Bronchial epithelial cell (primary cell): ENCODE results near the gene CHST11. TPM values are rescaled to one million over a fixed set of nuclear protein-coding genes. Genes with fewer than 3 reads are reported as not detected.

ENCODE experiments used
- DNase-seq: peaks from one replicate; pipeline ENCODE4 v3.0.0-alpha.2; 2010; ENCODE audit warnings: low read depth
- FAIRE-seq: peaks from 2 replicates; lab custom pipeline; 2011; peaks lifted over from hg19 to GRCh38; lab: Jason Lieb, UNC
- H3K27me3 ChIP-seq: 2 replicates; pipeline ENCODE4 v1.5.1; 2011; ENCODE audit warnings: low read length; ENCODE audit not compliant: control insufficient read depth, insufficient read depth
- H3K36me3 ChIP-seq: 2 replicates; pipeline ENCODE4 v1.5.1; 2011; ENCODE audit warnings: low read length; ENCODE audit not compliant: control insufficient read depth, insufficient read depth
- H3K4me3 ChIP-seq: 2 replicates; pipeline ENCODE4 v1.5.1; 2011; ENCODE audit warnings: mild to moderate bottlenecking, low read depth, low read length, control low read depth
- CTCF ChIP-seq: IDR thresholded peaks from 2 replicates; pipeline ENCODE4 v1.5.1; 2011; ENCODE audit warnings: mild to moderate bottlenecking, moderate library complexity, low read length, control low read depth, inconsistent platforms; ENCODE audit not compliant: insufficient read depth, severe bottlenecking
- total RNA-seq: library from RNA; depleted of rRNA; stranded (reverse); fragments of >200 nt; gene quantifications from 2 replicates; pipeline ENCODE4 v1.2.1, GENCODE V29; 2014

Gene CHST11
- total RNA-seq, 1 donor from 2014 or later: 7.9 TPM

GRCh38 chr12:104514092-104514810, 57.5 kb downstream of the CHST11 start:
- Histone ChIP-seq H3K27me3 (no peaks in the 10 kb centered on the region), H3K36me3 (no peaks in the 10 kb centered on the region), H3K4me3 (no peak overlapping the region)
- TF ChIP-seq CTCF: no peak
- FAIRE-seq: peak; percentile 18
- no peak for DNase-seq

DNA sequence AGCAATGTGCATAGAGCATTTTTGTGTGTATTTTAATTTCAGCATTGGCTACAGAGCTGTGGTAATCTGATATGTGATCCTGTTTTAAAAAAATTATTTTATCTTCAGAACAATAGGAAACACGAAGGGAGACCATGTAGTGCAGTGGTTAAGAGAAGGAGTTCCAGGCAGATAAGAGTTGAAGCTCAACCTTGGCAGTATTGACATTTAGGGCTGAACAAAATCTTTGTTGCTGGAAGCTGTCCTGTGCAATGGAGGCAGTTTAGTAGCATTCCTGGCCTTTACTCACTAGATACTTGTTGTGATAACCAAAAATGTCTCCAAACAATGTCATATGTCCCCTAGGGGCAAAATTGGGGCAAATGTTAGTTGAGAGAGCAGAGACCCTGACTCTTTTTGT, 59.2 kb downstream of the CHST11 start:
- Histone ChIP-seq H3K36me3 (no peaks in the 10 kb centered on the region), H3K27me3 (no peaks in the 10 kb centered on the region), H3K4me3 (no peak overlapping the region)
- FAIRE-seq (no peak), DNase-seq (no peak)
- no peak for TF ChIP-seq CTCF

DNA sequence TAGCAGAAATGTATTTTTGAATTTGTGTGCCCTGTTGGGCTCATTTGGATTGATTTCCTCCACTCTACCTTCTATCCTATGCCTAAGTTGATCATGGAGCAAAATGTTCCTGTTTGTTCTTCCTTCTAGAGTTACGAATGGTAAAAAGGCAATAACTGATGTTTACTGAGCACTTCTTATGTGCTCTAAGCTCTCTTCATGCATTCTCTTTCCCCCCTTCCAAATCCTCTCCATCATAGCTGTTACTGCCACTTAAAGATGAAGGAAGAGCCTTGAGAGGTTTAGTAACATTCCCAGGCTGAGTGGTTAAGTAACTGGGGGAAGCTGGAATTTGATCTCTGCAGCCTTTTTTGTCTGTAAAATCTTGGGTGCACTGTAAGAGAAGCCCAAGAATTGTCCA, 60.1 kb downstream of the CHST11 start:
- H3K27me3 ChIP-seq: no peaks in the 10 kb centered on the region
- no peak overlapping the region for H3K4me3 ChIP-seq
- no peak for TF ChIP-seq CTCF
- DNase-seq (no peak), FAIRE-seq (no peak)
- no peaks in the 10 kb centered on the region for H3K36me3 ChIP-seq

DNA sequence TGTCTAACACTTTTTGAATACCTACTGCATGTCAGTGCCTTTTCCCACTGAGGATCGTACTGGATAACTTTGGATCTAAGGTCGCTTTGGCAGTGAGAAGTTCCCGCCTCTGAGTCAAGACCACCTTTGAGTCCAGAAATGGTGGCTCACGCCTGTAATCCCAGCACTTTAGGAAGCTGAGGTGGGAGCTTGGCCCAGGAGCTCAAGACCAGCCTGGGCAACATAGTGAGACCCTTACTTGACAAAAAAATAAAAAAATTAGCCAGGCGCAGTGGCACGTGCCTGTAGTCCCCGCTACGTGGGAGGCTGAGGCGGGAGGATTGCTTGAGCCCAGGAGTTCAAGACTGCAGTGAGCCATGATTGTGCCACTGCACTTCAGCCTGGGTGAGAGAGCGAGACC, 61.1 kb downstream of the CHST11 start:
- no peak for DNase-seq
- Histone ChIP-seq H3K27me3 (no peaks in the 10 kb centered on the region), H3K4me3 (no peak overlapping the region), H3K36me3 (no peaks in the 10 kb centered on the region)
- no peak for TF ChIP-seq CTCF
- FAIRE-seq: no peak

- no peak overlapping the region for H3K4me3 ChIP-seq
- DNase-seq (no peak), FAIRE-seq (no peak)
- no peaks in the 10 kb centered on the region for H3K36me3 ChIP-seq
- TF ChIP-seq CTCF: no peak
- no peaks in the 10 kb centered on the region for H3K27me3 ChIP-seq
These were observed 62.7 kb downstream of the CHST11 start for GRCh38 chr12:104519190-104520019.
